Stimulated activated CD8-positive, alpha-beta memory T cell treated with anti-CD3 and anti-CD28 coated beads, Interleukin-12 subunit alpha, Interleukin-12 subunit beta, amount 100 ng/mL, for 4 hours (primary cell): ENCODE data around the gene CCDC188.

Experiments
- DNase-seq: peaks from one replicate; pipeline ENCODE4 v3.0.0-alpha.2; 2020; ENCODE audit warnings: low read depth

CCDC188 gene

GRCh38 chr22:20148414-20148813 is 2.4 kb downstream of the CCDC188 start:
- DNase-seq: no peak

DNA sequence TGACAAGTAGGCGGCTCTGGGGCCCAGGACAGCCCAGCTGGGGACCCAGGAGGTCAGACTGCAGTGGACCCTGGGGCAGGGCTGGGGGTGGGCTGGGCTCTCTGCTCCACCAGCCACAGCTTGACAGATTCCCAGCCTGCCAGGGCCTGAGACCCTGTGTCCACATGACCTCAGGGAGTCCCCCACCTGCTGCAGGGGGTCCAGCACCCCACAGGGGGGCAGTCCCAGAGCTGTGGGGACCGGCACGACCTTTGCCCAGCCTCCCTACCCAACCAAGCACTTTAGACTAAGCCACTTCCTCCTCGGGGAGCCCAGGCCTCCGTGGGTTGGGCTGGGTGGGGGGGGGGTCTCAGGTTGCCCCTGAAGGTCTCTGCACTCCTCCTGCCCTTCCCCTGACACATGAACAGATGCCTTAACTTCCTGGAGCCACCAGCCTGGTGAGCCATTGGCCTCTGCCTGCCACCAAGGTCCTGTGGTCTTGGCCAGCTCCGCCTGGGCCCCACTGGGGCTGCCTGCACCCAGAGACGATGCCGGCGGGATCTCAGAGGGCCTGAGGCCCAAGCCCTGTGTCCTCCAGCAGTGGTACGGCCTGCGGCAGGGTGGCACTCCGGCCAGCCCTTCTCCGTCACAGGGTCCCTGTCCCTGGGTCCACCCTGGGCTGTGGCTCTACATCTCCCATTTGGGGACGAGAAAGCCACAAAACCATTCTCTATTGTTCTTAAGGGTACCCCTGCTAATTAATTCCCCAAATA is 3.4 kb downstream of the CCDC188 start:
- no peak for DNase-seq

DNA sequence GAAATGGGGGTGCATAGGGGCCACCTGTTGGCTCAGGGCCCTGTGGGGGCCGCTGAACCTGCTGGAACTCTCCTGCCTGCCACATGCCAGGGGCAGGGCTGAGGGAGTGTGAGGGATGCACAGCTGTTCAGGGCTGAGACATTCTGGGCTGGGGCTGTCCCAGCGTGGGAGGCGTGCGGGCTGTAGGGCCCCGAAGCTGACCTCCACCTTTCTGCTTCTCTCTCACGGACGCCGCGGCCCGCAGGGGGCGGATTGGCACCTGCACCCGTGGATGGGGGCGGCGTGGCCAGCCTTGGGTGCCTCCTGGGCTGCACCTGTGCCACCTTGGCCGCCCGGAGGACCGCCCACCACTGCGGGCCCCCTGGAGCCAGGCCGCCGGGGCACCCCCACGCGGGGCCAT is 4.1 kb downstream of the CCDC188 start:
- no peak for DNase-seq

DNA sequence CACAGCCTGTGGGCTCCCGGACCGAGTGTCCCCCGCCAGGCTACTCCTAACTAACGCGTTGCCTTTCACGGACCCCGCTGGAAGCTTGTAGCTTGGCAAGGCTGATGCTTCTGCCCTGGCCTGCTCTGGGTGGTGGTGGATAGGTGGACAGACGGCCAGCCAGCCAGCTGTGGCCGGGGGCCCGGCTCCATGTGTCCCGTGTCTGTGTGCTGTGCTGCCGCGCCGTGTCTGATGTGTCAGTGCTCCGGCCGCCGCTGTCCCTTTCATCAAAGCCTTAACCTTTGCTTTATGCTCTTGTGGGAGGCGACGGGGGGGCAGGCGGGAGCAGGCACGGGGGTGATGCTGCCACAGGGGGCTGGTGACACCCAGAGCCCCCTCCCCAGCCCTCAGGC is 5.0 kb downstream of the CCDC188 start:
- DNase-seq: no peak

DNA sequence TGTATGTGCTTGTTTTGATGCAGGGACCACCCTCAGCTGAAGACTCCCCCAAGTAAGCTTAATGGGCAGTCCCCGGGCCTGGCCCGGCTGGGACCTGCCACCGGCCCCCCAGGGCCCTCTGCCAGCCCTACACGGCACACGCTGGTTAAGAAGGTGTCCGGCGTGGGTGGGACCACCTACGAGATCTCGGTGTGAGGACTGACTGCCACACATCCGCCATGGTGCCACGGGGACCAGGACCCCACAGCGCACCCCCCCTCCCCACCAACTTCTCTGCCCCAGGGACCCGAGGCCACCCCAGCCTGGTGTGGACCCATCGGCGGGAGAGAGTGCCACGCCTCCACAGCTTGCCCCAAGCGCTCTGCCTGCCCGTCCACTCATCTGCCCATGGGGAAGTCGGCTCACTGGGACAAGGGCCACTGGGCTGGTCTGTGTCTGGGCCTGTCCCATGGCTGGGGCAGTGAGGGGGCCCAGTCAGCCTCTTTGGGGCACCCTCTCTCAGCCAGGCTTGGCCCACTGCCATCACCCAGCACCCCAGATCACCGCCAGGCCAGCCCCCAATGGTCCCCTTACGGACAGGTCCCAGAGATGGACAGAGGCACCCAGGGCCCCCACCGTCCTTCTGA is 5.5 kb downstream of the CCDC188 start:
- no peak for DNase-seq

DNA sequence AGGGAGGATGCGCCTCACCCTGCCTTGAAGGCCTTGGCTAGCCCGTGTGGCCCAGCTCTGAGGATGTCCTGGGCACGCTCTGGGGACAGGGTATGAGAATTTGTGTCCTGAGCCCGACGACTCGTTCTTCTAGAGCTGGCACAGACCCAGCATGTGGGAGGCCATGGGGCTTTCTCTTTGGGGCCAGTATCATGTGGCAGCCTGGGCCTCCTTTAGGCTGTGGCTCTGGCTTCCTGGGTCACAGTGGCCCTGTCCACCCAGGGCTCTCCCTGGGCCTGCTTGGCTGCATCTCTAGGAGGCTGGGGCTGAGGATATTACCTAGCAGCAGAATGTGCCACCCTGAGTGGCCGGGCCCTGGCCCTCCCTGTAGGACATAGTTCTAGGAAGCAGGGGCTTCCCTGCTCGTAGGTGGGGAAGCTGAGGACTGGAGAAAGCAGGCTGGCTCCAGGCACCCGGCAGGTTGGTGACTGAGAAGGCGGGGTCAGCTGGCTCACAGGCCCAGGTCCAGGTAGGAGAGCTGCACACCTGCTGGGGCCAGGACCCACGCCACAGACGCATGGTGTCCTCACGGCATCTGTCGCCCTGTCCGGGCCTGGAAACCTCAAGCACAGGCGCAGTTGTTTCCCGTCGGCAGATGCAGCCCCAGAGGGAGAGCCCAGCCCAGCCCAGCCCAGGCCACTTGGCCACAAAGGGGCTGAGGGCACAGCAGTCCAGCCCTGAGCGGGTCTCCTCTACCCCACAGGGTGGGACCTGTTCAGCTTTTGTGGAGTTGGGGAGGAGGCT is 6.8 kb downstream of the CCDC188 start:
- DNase-seq: no peak

GRCh38 chr22:20142711-20143621 is 7.9 kb downstream of the CCDC188 start:
- no peak for DNase-seq

DNA sequence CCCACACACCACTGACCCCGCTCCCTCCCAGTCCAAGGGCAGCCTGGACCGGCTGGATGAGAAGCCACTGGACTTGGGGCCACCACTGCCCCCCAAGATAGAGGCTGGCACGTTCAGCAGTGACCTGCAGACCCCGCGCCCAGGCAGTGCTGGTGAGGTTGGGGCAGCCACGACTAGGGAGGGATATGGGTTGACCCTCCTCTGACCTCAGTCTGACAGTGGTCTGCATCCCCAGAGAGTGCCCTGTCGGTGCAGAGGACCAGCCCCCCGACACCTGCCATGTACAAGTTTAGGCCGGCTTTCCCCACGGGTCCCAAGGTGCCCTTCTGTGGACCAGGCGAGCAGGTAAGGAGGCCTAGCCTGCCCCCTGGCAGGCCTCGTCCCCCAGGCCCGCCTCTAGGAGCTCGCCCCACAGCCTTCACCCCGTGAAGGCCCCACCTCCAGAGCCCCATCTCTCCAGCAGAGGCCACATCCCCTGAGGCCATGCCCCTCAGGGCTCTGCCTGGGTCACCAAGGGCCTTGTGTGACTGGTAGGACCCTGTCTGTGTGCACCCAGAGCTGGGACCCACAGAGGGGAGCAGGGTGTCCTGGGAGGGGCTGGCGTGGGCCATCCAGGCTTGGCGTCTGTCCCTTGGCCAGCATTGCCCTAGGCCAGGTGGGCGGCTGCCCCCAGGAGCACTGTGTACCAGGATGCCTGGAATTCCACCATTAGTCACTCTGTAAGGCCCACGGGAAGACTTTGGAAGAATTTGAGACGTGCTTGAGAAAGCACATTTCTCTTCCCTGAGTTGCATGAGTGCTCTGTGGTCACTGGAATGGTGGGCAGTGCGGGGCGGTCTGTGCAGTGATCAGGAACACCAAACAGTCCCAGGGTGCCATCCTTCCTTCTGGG is 9.4 kb downstream of the CCDC188 start:
- no peak for DNase-seq

DNA sequence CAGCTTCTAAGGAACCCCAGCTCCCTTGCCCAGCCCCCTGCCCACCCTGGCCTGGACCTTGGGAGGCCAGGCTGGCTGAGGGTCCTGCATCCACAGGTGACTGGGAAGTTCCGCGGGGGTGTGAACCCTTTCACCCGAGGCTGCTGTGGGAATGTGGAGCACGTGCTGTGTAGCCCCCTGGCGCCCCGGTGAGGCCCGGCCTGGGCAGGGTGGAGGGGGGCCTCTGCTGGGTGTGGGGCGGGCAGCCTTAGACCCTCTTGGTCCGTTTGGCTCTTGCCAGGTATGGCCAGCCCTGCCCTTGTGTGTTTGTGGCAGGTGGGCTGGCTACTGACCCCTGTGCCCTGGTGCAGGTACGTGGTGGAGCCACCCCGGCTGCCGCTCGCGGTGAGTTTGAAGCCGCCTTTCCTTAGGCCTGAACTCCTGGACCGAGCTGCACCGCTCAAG is 10.3 kb downstream of the CCDC188 start:
- DNase-seq: no peak

DNA sequence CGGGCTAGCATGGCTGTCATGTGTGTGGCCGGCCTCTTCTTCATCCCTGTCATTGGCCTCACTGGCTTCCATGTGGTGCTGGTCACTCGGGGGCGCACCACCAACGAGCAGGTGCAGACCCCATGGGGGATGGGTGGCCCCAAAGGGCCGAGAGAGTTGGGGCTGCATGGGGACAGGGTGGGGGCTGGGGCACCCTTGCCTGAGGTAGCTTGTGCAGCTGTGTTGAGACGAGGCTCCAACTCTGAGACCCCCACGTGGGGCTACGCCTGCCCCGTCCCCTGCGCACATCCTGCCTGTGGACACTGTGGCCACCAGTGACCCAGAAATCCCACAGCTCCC is 10.8 kb downstream of the CCDC188 start:
- DNase-seq: no peak

GRCh38 chr22:20139391-20140106 is 11.3 kb downstream of the CCDC188 start:
- no peak for DNase-seq

DNA sequence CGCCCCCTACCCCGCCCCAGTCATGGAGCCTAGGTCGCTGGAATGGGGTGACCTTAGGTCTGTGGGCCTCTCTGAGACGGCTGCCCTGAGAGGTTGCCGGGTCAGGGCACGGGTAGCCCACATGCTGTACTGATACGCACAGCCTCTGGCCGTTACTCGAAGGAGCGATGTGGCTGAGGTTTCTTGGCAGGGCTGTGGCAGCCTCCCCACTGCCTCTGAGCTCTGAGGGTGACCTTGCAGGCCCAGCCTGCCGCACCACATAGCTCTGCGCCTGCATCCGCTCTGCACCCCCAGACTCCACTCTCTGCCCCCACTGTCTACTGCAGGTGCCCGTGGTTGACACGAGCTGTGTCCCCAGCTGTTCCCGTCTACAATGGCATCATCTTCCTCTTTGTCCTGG is 12.0 kb downstream of the CCDC188 start:
- DNase-seq: no peak

- DNase-seq: no peak
Measured at GRCh38 chr22:20138417-20138738, 12.5 kb downstream of the CCDC188 start.

- no peak for DNase-seq
Measured at GRCh38 chr22:20137671-20138416, 13.0 kb downstream of the CCDC188 start.

- no peak for DNase-seq
Measured at GRCh38 chr22:20137113-20137512, 13.7 kb downstream of the CCDC188 start.

DNA sequence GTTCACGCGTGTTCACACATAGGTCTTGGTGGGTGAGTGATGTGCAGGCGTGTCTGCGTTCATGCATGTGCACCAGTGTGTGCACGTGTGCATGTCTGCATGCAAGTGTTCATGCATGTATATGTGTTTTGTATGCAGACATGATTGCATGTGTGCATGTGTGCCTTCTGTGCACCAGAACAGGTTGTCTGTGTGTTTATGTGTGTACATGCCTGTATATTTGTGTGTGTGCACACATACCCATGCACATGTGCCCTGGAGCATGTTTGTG is 14.3 kb downstream of the CCDC188 start:
- DNase-seq: no peak

- DNase-seq: no peak
Measured at GRCh38 chr22:20135806-20136602, 14.9 kb downstream of the CCDC188 start.

GRCh38 chr22:20135265-20135664 is 15.6 kb downstream of the CCDC188 start:
- DNase-seq: no peak

DNA sequence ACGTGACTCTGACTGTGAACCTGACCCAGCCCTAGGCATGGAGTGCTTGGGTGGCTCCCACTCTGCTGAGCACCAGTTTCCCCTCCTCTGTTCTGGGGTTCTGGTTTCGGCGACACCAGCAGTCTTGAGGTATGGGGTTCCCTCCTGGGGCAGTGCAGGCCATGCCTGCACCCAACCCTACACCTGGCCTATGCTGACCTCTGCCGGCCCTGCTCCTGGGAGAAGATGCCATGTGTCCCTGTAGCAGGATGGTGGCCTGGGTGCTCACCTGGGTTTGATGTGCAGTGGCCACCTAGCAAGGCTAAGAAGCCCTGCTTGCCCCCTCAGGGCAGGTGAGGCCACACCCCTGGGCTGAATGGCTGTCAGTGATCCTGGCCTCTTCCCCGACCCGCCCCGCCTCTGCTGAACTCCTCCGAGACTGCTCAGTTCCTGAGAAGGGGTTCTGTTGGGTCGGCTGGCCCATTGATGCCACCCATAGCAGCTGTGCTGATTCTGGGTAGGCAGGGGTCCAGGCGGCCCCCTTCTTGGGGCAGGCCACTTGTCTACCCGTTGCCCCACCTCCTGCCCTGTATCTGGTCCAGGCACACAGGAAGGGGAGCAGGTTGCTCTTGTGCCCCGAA is 16.8 kb downstream of the CCDC188 start:
- no peak for DNase-seq
